GM12864 (cell line): ENCODE data around the gene ZBTB8A.

Experiments used
- DNase-seq: peaks from one replicate; pipeline ENCODE4 v3.0.0-alpha.2; 2011; ENCODE audit warnings: low read depth
- H3K4me3 ChIP-seq: 2 replicates; pipeline ENCODE4 v1.5.1; 2011; ENCODE audit warnings: mild to moderate bottlenecking, low read depth, low read length, control low read depth
- TF ChIP-seq, protein P1 (sequence below): IDR thresholded peaks from 2 replicates; pipeline ENCODE4 v1.5.1; 2011; ENCODE audit warnings: low read depth, mild to moderate bottlenecking, moderate library complexity, low read length, control low read depth, inconsistent platforms; ENCODE audit errors: missing control alignments

The ZBTB8A gene

DNA sequence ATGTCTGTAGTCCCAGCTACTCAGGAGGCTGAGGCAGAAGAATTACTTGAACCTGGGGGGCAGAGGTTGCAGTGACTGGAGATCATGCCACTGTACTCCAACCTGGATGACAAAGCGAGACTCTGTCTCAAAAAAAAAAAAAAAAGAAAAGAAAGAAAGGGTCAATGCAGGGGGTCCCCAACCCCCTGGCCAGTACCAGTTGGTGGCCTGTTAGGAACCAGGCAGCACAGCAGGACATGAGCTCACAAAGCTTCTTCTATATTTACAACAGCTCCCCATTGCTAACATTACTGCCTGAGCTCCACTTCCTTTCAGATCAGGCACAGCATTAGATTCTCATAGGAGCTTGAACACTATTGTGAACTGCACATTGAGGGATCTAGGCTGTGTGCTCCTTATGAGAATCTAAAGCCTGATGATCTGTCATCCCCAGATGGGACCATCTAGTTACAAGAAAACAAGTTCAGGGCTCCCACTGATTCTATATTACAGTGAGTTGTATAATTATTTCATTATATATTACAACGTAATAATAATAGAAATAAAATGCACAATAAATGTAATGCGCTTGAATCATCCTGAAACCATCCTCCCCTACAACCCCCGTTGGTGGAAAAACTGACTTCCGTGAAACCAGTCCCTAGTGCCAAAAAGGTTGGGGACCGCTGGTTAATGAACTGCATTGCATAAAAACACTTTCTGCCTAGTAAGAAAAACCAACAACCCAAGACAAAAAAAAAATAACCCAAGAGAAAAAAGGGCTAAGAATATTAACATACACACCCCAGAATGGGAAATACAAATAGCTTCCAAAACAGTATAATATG lies 108.3 kb downstream of the ZBTB8A start:
- H3K4me3 ChIP-seq, result peak overlapping the region; percentile 16; the same call in 1 of the 2 replicates
- TF ChIP-seq, protein P1, sequence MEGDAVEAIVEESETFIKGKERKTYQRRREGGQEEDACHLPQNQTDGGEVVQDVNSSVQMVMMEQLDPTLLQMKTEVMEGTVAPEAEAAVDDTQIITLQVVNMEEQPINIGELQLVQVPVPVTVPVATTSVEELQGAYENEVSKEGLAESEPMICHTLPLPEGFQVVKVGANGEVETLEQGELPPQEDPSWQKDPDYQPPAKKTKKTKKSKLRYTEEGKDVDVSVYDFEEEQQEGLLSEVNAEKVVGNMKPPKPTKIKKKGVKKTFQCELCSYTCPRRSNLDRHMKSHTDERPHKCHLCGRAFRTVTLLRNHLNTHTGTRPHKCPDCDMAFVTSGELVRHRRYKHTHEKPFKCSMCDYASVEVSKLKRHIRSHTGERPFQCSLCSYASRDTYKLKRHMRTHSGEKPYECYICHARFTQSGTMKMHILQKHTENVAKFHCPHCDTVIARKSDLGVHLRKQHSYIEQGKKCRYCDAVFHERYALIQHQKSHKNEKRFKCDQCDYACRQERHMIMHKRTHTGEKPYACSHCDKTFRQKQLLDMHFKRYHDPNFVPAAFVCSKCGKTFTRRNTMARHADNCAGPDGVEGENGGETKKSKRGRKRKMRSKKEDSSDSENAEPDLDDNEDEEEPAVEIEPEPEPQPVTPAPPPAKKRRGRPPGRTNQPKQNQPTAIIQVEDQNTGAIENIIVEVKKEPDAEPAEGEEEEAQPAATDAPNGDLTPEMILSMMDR, result no peak

DNA sequence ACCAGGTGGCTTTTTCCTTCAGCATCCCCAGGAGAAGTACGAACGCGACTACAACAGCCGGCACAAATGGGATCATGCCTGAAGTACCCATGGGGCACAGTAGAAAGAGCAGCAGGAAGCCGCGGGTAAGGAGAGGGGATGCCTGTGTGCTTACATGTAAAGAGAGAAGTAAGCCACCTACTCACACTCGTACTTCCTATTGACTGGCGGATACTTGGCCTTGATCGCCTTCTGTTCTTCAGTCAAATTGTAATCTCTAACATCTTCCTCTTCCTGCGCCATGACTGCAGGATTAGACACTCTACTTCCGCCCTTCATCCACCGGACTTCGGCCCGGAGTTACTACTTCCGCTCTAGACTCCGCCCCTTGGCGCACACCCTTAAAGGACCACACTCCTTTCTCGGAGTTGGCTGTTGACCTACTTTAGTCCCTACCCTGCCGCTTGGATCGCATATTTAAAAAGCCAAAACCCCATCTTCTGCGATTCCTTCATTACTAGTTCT lies 111.1 kb downstream of the ZBTB8A start, which contains the start of gene ZBTB8OS:
Gene ZBTB8OS, minus strand, starts transcription at position 303 of the 504 bp plus-strand sequence. Its CDS starts 21 bp downstream, at position 282.
- peak within 1 kb of the TSS; percentile 96 for H3K4me3 ChIP-seq
- peak; percentile 94 for DNase-seq
- TF ChIP-seq, protein P1, result no peak

More for the DNA sequence above, 108.3 kb downstream of the ZBTB8A start:
- DNase-seq, result no peak

DNA sequence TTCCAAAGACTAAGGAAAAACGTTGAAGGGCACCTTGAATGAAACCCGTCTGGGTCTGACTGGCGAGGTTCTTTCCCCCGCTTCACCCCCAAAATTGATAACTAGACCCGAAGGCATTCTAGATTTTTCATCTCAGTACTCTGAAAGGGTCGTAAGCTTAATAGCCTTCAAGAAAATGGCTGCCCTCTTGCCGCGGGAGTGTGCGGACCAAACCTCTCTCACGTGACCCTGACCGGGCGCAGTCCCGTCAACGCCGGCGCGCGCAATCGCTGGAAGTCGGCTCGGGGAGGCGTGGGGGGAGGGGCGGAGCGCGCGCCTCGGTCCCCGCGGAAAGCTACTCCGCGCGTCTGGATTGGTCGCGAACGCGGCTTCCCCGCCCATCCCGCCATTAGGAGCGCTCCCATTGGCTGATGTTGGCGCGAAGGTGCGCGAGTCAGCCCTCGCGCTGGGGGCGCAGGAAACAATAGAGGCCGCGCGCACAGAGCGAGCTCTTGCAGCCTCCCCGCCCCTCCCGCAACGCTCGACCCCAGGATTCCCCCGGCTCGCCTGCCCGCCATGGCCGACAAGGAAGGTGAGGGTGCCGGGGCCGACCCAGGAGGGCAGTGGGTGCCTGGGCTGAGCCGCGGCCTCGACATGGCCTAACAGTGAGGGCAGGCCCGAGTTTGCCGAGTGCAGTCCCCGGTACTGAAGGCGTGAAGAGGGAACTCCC lies 111.7 kb downstream of the ZBTB8A start, which contains the start of gene RBBP4:
Gene RBBP4, plus strand, starts transcription at position 457 of the 709 bp plus-strand sequence. Its CDS starts 99 bp downstream, at position 556.
- peak within 1 kb of the TSS; percentile 96 for H3K4me3 ChIP-seq
- peak; percentile 89 for DNase-seq
- TF ChIP-seq, protein P1, result no peak

DNA sequence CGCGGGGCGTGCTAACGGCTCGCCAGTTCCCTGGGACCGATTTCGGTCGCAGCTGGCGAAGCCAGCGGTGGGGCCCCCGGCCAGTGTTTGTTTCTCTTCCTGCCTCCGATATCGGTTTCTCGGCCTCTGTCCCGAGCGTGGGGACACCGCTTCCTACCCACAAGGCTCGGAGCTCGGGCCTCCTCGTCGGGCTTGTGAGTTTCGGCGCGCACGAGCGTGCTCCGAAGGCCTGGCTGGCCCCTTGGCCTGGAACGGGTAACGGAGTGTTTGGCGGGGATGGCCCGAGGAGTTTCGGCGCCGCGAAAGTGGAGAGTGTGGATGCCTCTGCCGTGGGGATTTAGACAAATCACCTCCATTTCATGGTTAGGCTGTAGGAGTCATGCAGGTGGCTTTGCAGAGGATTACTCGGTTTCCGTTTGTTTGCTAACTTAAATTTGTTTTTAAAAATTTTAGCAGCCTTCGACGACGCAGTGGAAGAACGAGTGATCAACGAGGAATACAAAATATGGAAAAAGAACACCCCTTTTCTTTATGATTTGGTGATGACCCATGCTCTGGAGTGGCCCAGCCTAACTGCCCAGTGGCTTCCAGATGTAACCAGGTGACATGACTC lies 112.3 kb downstream of the ZBTB8A start:
- peak overlapping the region; percentile 57 for H3K4me3 ChIP-seq
- TF ChIP-seq, protein P1, result no peak
- DNase-seq, result no peak

DNA sequence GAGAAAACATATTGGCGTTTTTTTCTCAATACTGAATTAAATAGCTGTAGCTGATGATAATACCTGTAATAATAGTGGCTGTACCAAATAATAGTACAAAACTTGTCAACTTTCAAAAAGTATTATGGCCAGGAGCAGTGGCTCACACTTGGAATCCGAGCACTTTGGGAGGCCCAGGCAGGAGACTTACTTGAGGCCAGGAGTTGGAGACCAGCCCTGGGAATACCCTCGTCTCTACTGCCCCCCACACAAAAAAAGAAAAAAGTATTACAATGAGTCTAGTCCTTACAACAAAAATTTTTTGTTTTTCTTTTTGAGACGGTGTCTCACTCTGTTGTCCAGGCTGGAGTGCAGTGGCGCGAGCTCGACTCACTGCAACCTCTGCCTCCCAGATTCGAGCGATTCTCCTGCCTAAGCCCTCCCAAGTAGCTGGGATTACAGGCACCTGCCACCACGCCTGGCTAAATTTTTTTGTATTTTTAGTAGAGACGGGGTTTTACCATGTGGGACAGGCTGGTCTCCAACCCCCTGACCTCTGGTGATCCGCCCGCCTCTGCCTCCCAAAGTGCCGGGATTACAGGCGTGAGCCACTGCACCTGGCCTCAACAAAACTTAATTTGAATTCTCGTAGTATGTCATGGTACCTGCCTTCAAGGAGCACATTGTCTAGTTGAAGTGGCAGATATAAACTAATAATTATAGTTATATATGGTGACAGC lies 113.2 kb downstream of the ZBTB8A start:
- no peak for DNase-seq
- TF ChIP-seq, protein P1, result no peak
- peak overlapping the region; percentile 57 for H3K4me3 ChIP-seq
